Fibroblast of the conjunctiva (primary cell): ENCODE data around the gene SMIM5.
"Not testable (repeated sequence)": the region's sequence is repeated elsewhere in the genome, so short reads cannot be mapped to it uniquely, and the experiment has no call there.

ENCODE experiments used
- DNase-seq: peaks from one replicate; pipeline ENCODE4 v3.0.0-alpha.2; 2010; ENCODE audit warnings: low read depth

Gene SMIM5

DNA sequence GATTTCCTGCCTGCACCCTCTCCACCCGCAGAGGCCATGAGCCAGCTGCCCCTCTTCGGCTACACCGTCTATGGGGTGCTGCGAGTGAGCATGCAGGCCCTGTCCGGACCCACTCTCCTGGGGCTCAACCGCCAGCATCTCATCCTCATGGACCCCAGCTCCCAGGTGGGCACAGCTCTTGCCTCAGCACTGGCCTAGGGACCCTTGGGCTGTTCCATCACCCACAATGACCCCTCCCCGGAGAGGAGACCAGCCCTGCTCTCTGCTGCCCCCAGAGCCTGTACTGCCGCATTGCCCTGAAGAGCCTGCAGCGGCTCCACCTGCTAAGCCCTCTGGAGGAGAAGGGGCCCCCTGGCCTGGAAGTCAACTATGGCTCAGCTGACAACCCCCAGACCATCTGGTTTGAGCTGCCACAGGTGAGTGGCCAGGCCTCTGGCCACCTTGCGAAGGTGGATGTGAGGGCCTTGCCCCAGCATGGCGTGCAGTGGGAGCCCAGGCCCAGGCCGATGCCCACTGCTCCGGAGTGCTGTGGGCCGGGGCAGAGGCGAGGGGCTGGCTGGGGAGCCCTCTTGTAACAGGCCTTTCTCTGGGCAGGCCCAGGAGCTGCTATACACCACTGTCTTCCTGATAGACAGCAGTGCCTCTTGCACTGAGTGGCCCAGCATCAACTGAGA is 7.3 kb upstream of the SMIM5 start:
- no peak for DNase-seq

DNA sequence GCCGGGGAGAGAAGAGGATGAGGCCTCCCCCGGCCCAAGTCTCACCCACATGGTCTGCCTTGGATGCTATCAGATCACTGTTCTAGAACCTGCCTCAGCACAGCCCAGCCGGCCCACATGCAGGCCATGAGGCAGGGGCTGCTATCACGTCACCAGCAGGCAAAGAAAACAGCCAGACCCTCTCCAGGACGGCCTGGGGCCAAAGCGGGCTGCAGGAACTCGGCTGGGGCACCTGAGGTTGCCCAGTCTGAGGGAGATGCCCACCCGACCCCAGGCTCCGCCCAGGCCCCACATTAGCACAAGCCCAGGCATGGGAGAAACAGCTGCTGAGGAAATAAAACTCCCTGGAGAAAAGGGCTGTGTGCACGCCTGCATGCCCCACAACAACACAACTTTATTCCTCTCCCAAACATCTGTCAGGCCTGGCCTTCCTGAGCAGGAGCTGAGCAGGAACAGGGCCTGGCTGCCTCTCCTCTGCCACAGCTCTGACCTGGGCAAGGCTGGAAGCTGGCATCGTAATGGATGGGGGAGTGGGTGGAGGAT is 6.7 kb upstream of the SMIM5 start:
- no peak for DNase-seq

DNA sequence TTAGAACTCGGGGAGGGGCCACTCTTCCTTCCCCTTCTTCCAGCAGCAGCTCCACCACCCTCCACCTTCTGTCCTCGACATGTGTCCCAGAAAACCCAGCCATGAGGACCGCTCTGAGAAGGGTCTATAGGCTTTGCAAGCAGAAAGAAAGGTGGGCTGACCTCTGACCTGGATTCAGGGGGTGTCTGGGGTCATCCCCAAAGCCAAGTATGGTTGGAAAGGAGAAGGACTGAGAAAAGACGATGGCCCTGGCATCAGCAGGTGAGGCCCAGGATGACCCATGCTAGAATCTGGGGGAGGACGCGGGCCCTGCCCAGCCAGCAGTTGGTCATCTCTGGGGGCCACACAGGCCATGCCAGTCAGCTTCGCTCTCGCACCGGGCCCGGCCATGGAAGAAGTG is 6.1 kb upstream of the SMIM5 start:
- DNase-seq: no peak

DNA sequence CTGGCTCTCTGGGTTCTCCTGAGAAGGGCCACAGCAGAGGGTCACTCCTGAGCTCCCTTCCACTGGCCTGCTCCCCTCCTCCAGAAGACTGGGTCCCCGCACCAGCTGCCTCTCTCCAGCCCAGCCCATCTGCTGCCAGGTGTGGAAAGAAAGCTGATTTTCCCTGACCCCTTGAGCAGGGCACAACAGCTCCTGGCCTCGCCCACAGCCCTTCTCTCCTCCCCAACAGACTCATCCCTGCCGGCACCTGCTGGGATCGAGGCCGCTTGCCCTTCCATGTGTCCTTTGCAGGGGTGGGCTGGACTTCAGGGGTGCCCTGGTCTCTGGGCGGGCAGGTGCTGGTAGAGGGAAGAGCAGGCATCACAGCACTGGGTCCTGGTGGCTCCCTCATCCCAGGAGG is 4.8 kb upstream of the SMIM5 start:
- DNase-seq: no peak

DNA sequence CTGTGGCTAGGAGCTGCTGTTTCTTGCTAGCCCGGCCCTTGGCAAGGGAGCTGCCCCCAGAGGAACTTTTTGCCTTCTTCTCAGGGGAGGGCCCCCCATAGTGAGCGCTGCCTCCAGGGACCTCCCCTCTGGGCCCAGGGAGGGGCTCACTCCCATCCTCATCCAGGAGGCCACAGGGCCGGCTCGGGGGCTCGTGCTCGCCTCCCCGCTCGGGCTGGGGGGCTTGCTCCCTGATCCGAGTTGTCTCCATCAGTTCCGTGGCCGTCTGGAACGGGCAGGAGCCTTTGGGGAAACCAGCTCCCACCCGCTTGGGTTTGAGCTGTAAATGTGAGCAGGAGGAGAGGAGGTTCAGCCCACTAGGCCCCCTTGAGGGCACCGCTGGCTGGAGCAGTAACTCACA is 4.1 kb upstream of the SMIM5 start:
- DNase-seq: no peak

DNA sequence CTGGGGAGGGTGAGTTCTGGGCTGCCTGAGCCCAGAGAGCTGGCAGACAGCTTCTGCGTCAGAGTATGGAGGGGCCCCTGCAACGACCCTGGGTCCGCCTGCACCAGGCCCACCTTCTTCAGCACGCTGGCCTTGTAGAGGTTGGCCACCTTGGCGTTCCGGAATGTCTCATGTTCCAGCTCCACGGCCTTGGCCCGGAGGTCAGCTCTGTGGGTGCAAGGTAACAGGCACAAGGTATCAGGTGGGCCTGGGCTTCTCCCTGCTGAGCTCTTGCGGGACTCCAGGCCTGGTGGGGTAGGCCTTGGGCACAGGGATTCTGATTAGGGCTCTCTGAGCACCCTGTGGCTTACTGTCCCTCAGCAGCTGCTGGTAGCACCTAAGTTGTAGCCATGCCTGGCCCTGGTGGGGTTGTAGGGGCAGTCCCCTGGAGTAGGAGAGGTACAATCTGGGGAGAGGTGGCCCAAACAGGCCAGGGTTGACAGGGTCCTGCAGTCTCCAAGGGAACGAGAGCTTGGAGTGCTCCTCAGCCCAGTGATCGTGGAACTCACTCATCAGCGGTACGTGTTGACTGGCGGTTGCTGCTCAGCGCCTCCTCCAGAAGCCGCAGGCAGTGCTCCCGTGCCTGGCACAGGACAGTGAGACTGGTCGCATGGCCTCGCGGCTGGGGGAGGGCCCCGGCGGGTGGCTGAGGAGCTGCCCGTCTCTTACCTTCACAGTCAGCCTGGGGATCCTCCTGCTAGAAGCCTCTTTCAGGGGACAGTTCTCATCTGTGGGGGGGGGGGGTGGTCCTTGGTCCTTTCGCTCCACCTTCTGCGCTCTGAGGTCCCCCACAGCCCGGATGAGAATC is 2.9 kb upstream of the SMIM5 start:
- DNase-seq: no peak

DNA sequence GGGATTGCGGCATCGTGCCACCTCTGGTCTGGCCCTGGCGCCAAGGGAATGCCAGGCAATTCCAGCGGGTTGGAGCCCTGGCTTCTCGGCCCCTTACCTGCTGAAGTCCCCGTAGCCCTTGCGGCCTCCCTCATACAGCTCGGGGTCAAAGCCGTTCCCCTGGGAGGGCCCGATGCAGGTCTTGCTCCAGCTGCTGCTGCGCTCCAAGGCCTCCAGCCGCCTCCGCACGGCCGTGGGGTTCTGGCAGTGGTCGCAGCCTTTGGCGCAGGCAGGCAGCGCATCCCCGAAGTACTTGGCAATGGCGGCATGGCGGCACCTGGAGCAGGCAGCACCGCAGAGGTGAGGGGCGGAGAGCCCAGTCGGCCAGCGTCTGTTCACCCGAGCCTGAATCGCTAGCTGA is 1.9 kb upstream of the SMIM5 start:
- DNase-seq: no peak

DNA sequence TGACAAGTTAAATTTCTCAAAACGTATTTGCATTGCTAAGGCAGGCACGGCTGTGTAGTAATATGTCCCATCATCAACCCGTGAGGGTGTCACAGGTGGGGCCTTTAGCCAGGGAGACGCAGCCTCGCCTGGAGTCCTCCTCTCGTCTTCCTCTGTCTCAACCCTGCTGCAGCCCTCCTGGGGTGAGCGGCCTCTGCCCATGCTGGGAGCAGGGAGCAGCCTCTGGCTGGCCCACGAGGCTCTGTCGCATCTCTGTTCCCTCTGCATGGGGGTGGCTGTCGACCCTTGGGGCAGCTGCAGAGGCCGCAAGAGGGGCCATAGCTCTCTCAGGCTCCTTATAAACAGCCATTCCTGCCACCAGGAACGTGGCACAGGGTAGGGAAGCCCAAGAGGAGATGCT is 806 bp upstream of the SMIM5 start:
- no peak for DNase-seq

DNA sequence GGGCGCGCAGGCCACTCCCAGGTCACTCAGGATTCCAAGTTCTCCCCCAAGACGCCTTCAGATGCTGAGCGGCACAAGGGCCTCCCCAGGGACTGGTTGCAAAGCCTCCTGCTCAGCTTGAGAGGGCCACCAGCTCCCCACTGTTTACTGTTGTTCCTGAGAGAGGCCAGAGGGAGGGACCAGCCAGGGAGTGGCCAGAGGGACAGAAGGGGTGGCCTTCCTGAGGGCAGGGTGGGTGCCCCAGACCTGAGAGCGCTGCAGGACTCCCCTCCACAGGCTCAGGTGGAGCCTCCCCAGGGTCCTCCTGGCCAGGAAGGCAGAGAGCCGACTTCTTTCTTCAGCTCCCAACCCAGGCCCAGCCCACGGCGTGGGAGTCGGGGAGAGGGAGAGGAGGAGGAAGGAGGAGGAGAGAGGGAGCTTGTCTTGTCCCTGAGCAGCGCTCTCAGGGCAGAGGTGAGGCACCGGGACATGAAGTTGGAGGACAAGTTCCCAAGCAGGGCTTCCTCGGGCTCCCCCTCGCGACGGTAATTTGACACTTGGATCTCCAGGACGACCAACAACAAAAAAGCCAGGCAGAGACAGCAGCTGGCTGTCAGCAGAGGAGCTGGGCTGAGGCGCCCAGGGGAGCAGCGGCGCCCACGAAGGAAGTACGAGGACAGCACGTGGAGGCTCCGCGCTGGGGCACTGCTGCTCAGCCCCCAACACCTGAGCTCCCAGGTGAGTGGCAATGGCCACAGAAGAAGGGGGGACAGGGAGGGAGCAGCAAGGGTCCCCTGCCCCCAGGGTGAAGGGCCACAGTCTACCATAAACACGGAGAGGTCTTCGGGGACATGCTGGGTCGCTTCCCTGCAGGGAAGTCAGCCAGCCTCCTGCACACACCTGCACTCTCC is 497 bp downstream of the SMIM5 start:
- peak; percentile 75 for DNase-seq

DNA sequence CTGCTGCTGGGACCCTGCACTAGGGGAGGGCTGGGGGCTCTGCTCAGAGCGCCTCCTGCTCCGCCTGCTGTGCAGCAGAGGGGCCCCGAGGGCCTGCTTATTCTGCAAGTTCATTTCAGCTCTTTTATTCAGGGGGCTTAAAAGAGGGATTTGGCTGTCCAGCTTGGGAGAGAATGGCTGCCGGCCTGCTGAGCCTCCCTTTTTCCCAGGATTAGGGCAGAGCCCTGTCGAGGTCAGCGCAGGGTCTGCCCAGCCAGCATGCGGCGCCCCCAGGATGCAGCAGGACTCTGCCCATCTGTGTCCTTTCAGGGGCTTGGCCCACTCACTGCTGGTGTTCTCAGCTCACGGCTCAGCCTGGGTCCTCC is 1.1 kb downstream of the SMIM5 start:
- no peak for DNase-seq

DNA sequence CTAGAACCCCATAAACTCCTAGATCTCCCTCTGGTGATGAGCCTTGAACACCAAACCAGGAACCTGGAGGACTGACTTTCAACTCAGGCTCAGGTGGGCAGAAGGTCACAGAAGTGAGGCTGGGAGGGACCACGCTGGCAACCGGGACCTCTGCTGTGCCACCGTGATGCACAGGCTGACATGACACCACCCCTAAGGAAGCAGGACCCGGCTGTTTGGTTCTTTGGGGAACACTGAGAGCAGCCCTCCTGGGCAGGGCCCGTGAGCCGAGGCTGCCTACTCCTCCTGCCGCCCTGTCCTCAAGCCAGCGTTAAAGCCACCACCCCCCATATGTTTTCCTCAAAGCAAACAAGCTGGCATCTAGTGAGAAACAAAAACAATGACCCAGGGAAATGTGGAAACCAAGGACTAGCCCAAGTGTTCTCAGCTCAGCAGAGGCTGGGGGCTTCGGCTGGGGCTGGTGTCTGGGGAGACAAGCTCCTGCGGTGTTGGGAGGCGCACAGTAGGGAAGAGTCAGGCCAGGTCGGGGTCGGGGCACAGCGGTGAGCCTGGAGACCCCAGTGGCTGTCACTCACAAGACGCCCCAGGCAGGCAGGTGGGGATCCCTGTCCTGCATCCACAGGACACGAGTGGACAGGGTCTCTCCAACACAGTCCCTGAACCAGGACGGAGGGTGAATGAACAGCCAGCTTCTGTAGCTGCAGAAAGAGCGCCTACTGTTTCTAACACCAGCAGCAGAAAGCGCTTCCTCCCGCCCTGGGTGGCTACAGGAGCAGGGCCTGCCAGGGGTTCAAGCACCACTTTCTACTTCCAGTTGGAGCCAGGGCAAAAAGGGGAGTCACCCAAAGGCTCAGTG is 1.7 kb downstream of the SMIM5 start:
- no peak for DNase-seq

DNA sequence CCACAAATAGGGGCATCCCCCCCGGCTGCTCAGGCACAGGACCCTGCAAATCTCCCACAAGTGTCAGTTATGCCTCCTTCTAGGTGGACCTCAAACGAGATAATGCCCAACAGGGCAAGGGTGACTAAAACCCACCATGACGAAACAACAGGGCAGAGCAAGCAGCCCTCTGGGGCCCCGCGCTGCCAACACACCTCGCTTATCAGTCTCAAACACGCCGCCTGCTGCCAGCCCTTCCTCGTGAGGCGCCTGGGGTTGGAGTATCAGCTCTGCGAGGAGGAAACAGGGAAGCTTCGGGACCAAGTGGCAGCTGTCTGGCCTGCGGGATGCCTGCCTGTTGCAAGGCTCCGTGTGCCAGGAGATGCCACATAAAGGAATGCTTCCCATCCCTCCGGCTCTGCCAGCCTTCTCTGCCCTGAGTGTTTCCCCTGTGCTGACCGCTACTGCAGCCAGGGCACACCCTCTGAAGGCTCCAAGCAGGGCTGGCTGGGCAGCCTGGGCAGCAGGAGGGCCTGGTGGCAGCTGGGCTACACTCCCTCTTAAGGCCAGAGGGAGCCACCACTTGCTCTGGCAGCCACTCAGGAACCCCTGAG is 2.5 kb downstream of the SMIM5 start:
- DNase-seq: no peak

DNA sequence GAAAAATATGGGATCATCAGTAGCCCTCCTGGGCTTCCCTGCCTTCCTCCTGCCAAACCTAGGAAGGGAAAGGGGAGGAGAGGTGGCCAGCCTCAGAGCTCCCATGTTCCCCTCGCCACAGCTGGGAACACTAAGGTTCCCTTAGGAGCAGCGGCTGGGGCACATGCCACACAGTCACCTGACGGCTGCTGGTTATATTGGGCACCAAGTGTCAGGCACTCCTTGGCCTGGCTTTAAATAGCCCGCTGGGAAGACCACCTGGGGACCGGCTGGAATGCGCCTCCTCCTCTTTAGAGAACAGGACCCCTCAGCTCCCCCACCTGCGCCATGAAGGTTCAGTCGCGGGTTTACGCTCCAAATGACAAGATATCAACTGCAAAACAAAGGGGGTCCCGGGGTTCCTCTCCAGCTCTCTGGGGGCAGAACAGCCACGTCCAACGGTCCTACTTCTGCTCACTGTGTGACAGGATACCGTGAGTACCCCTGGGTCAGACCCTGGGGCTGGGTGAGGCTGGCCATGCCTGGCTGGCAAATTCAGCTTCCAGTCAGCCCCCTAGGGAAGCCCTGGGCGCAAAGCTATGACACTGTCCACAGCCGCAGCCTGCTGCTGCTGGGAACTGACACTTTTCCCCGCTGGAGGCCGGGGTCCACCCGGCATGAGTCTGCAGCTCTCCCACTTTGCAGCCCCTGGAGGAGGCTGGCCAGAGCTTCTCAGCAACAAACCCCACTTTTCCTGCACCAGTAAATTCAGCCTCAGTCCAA is 3.3 kb downstream of the SMIM5 start:
- DNase-seq: no peak

DNA sequence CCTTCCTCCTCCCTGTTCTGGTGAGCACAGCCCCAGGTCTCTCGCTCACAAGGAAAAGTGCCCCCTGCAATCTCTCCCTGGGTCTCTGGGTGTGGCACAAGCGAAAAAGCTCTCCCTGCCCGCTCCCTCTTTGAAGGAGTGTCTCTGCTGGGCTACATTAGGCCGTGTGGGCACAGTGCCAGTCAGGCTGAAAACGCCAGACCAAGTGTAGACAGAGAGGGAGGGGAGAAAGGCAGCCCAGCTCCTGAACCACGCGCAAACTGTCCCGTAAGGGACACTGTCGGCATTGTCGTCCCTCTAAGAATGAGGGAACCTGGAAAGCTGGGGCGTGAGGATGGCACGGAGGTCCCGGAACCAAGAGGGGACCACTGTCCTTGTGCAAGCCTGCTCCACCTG is 3.9 kb downstream of the SMIM5 start:
- no peak for DNase-seq

DNA sequence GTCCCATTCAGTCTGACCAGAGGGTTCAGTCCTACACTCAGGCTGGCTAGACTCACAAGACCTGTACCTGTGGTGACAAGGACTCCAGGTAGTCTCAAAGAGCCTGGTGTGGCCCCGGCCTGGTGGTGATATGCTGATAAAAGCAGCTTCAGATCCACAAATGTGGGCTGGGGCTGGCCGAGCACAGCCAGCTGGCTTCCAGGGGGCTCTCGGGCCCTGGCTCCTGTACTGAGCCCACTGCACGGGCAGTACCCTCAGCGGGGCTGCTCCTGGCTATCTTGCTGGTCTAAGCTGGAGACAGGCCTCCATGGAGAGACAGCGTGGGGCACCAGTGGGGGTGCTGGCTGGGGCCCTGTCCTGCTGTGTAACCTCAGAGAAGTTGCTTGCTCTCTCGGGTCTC is 4.3 kb downstream of the SMIM5 start:
- no peak for DNase-seq

DNA sequence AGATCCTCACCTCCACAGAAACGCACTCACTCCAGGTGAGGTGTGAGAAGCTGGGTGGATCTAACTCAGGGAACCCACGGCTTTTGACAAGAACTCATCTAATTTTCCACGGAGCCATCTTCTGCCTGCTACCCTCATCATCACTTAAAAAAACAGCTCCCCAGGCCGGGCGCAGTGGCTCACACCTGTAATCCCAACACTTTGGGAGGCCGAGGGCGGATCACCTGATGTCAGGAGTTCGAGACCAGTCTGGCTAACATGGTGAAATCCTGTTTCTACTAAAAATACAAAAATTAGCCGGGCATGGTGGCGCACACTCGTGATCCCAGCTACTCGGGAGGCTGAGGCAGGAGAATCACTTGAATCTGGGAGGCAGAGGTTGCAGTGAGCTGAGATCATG is 4.8 kb downstream of the SMIM5 start:
- DNase-seq: not testable (repeated sequence)

DNA sequence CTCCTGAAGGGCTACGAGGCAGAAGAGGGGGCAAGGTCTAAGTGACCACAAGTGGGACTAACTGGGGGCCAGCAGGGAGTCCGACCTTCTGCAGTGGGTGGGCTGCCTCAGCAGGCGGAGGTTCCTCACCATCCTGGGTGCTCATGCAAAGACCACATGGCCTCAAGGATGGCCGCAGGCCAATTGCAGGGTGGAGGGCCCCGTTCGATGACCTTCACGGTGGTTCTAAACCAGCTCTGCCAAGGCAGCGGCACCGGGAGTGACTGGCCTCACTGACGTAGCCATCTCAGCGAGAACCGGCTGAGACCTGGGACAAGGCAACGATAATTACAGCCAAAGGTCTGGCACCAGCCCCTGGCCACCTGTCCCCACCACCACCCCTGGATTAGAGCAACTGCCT is 5.7 kb downstream of the SMIM5 start:
- no peak for DNase-seq

DNA sequence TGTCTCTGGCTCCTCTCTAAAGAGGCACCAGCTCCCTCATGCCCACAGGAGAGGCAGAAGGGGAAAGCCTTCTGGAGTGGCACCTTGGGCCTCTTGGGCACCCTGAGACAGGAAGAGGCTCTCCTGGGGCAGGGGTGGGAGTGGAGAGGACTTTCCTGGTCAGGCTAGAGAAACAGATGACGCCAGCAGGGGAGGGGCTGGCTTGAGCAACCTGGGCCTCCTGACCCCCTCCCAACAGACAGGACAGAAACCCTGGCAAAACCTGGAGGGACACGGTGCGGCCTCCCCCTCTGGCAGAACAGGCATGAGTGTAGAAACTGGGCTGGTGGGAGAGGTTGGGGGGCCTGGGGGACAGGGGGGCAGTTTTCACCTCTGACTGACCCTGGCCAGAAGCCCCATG is 6.1 kb downstream of the SMIM5 start:
- no peak for DNase-seq

DNA sequence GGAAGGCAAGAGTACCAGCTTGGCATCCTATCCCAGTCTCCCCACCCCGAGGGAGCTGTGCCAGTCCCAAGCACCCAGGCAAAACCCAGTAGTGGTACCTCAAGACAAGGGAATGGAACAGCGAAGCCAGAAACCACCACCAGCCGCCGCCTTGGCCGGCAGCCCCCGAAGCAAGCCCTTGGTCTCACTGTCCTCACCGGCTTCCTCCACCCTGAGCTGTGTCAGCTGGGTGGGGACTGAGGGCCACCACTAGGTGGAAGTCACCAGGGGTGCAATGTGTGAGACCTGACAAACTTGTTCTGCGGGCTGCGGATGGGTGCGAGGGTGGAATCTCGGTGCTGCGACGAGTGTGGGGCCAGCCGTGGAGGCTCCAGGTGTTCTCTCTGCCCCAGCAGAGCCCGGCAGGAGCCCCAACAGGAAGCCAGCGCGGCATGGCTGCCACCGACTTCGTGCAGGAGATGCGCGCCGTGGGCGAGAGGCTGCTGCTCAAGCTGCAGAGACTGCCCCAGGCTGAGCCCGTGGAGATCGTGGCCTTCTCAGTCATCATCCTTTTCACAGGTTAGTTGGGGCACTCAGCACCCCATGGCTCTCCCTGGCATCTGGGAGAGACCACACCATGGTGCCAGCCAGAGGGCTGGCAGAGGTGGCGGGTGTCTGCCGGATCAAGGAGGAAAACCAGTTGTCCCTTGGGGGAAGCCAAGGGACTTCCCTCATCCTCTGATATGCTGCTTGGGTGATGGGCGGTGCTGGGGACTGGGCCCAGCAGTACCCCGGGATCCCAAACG is 6.7 kb downstream of the SMIM5 start:
- DNase-seq: no peak
